GM21786 (cell line): ENCODE results near the gene WASF3.
"Not testable (repeated sequence)": the region's sequence is repeated elsewhere in the genome, so short reads cannot be mapped to it uniquely, and the experiment has no call there.

ENCODE experiments used
- ATAC-seq: cut with Tn5 transposase; IDR thresholded peaks from one replicate; pipeline ENCODE4 v1.9.1; 2021; ENCODE audit not compliant: unreplicated experiment

The WASF3 gene

GRCh38 chr13:26623125-26623524 lies 65.6 kb downstream of the WASF3 start:
- no peak for ATAC-seq

GRCh38 chr13:26624572-26624971 lies 67.1 kb downstream of the WASF3 start:
- ATAC-seq = no peak

GRCh38 chr13:26626271-26626670 lies 68.8 kb downstream of the WASF3 start:
- ATAC-seq = no peak

- ATAC-seq = no peak
These were observed 71.2 kb downstream of the WASF3 start for GRCh38 chr13:26628706-26629105.

GRCh38 chr13:26629260-26629825 lies 71.9 kb downstream of the WASF3 start:
- no peak for ATAC-seq

- ATAC-seq = not testable (repeated sequence)
These were observed 78.2 kb downstream of the WASF3 start for GRCh38 chr13:26635634-26636033.

- not testable (repeated sequence) for ATAC-seq
These were observed 78.6 kb downstream of the WASF3 start for GRCh38 chr13:26636073-26636472.

- no peak for ATAC-seq
These were observed 89.1 kb downstream of the WASF3 start for GRCh38 chr13:26646603-26647002.

GRCh38 chr13:26651234-26651633 lies 93.8 kb downstream of the WASF3 start:
- no peak for ATAC-seq

GRCh38 chr13:26653310-26653709 lies 95.8 kb downstream of the WASF3 start:
- ATAC-seq = no peak

GRCh38 chr13:26653842-26654241 lies 96.4 kb downstream of the WASF3 start:
- ATAC-seq = no peak

GRCh38 chr13:26656919-26657318 lies 99.4 kb downstream of the WASF3 start:
- no peak for ATAC-seq

- no peak for ATAC-seq
These were observed 101.2 kb downstream of the WASF3 start for GRCh38 chr13:26658448-26659385.

- ATAC-seq = no peak
These were observed 102.7 kb downstream of the WASF3 start for GRCh38 chr13:26660185-26660584.

- ATAC-seq = no peak
These were observed 103.3 kb downstream of the WASF3 start for GRCh38 chr13:26660766-26661165.

- no peak for ATAC-seq
These were observed 106.3 kb downstream of the WASF3 start for GRCh38 chr13:26663791-26664190.

GRCh38 chr13:26664286-26664685 lies 106.8 kb downstream of the WASF3 start:
- ATAC-seq = no peak

GRCh38 chr13:26664876-26665275 lies 107.4 kb downstream of the WASF3 start:
- ATAC-seq = no peak

GRCh38 chr13:26668357-26669146 lies 111.1 kb downstream of the WASF3 start:
- ATAC-seq = no peak

- no peak for ATAC-seq
These were observed 116.4 kb downstream of the WASF3 start for GRCh38 chr13:26673890-26674289.

GRCh38 chr13:26677156-26677555 lies 119.7 kb downstream of the WASF3 start:
- no peak for ATAC-seq

GRCh38 chr13:26678330-26678729 lies 120.8 kb downstream of the WASF3 start:
- no peak for ATAC-seq
